OCI-LY7 (cell line): ENCODE data around the gene CRACDL.

Experiments
- EZH2phosphoT487 ChIP-seq: fragments of 200-600 bp; sonication (generic); IDR thresholded peaks from 2 replicates; pipeline ENCODE4 v1.6.1; 2018; ENCODE audit warnings: low read depth, borderline replicate concordance, mild to moderate bottlenecking, mixed run types, antibody characterized with exemption, low read length, moderate library complexity, mixed read lengths
- TF ChIP-seq, protein P1 (sequence below): fragments of 200-600 bp; sonication (generic); conservative IDR thresholded peaks from 2 replicates; pipeline ENCODE4 v1.5.1; 2014; ENCODE audit warnings: mild to moderate bottlenecking, antibody characterized with exemption, low read length, moderate library complexity, mixed read lengths

DNA sequence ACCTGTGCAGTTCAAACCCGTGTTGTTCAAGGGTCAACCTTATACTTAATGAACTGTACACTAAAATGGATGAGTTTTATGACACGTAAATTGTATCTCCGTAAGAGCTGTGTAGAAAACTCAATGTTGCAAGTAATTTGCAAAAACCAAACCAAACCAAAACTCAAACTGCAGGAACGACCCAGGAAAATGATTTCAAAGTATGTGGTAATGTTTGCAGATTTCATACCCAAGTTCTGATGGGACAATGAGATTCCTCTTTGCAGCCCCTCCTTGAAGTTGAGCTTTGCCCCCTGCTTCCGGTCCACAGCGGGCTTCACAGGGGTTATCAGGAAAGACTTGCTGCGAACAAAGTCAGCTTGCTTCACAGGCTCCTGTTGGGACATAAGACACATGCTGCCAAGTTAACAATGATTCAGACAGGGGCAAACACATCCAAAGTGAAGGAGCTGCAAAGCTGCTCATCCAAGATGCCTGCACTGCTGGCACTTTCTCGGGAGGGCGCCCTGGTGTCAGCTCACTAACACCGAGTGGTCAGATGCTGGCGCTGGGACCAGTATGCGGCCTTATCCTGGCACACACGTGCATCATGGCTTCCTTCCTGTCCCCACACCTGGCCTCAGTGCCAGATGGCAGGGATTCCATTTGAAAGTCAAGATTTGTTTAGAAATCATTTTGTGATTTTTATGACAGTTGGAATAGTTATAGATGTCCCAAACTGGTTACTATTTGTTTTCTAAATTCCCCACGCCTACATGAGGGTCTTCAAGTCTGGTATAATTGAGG lies 139.9 kb downstream of the CRACDL start:
- TF ChIP-seq, protein P1, sequence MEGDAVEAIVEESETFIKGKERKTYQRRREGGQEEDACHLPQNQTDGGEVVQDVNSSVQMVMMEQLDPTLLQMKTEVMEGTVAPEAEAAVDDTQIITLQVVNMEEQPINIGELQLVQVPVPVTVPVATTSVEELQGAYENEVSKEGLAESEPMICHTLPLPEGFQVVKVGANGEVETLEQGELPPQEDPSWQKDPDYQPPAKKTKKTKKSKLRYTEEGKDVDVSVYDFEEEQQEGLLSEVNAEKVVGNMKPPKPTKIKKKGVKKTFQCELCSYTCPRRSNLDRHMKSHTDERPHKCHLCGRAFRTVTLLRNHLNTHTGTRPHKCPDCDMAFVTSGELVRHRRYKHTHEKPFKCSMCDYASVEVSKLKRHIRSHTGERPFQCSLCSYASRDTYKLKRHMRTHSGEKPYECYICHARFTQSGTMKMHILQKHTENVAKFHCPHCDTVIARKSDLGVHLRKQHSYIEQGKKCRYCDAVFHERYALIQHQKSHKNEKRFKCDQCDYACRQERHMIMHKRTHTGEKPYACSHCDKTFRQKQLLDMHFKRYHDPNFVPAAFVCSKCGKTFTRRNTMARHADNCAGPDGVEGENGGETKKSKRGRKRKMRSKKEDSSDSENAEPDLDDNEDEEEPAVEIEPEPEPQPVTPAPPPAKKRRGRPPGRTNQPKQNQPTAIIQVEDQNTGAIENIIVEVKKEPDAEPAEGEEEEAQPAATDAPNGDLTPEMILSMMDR = no peak
- no peak for TF ChIP-seq EZH2phosphoT487
